ENCODE results near the gene MEMO1. TPM values are rescaled to one million over a fixed set of nuclear protein-coding genes. Genes with fewer than 3 reads are reported as not detected.
"Not testable (repeated sequence)": the region's sequence is repeated elsewhere in the genome, so short reads cannot be mapped to it uniquely, and the experiment has no call there.

MEMO1 gene
- polyA plus RNA-seq (ENCODE audit: insufficient read length in 4 of 4): 10 to 100 TPM; 29.1 to 44.0 (median 33.4) TPM

- DNase-seq (ENCODE audit: low read depth in 4 of 4, low spot score in 3 of 4): peak; percentile 87 to 91 (median 89)
These were observed at the start of gene MEMO1 for GRCh38 chr2:32010670-32011484. Gene MEMO1 (minus strand): TSS chr2:32011008. CDS start chr2:32010247, 761 bp downstream.

GRCh38 chr2:32060266-32060665 is 49.5 kb upstream of the MEMO1 start:
- no peak for DNase-seq (ENCODE audit: low read depth in 4 of 4, low spot score in 3 of 4)

DNA sequence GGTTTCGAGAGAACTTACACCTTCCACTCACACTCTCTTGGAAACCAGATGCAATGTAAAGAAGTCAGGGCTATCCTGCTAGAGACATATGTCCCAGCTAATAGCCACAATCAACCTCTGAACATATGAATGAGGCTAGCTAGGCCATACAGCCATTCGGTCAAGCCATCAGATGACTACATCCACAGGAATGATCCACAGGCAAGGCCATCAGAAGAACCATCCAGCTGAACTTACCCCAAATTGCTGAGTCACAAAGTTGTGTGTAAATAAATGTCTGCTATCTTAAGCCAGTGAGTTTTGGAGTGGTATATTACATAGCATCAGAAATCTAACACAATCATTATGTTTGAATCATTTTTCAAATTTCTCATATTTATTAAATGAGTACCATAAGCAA is 47.3 kb upstream of the MEMO1 start:
- no peak for DNase-seq (ENCODE audit: low read depth in 4 of 4, low spot score in 3 of 4)

DNA sequence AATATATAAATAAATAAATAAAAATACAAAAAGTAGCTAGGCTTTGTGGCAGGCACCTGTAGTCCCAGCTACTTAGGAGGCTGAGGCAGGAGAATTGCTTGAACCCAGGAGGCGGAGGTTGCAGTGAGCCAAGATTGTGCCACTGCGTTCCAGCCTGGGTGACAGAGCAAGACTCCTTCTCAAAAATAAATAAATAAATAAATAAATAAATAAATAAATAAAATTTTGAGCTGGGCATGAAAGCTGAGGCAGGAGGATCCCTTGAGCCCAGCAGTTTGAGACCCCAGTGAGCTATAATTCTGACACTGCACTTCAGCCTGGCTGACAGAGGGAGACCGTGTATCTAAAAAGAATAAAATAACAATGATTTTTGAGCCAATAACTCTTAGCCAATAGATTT is 43.8 kb upstream of the MEMO1 start:
- DNase-seq (ENCODE audit: low read depth in 4 of 4, low spot score in 3 of 4): not testable (repeated sequence)

DNA sequence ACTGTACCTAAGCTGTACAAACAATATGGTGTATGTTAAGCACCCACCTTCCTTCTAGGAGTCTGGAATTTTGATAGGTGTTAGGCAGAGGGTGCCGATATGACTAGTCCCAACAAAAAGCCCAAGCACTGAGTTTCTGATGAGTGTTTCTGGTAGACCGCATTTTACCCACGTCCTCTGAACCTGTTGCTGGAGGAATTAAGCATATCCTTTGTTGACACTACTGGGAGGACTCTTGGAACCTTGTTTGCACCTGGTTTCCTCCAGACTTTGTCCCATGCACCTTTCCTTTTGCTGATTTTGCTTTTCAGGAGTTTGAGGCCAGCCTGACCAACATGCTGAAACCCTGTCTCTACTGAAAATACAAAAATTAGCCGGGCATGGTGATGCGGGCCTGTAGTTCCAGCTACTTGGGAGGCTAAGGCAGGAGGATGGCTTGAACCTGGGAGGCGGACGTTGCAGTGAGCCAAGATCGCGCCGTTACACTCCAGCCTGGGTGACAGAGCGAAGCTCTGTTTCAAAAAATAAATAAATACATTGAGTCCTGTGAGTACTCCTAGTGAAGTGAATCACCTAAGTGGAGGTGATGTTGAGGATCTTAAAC is 41.1 kb upstream of the MEMO1 start:
- DNase-seq (ENCODE audit: low read depth in 4 of 4, low spot score in 3 of 4): no peak

DNA sequence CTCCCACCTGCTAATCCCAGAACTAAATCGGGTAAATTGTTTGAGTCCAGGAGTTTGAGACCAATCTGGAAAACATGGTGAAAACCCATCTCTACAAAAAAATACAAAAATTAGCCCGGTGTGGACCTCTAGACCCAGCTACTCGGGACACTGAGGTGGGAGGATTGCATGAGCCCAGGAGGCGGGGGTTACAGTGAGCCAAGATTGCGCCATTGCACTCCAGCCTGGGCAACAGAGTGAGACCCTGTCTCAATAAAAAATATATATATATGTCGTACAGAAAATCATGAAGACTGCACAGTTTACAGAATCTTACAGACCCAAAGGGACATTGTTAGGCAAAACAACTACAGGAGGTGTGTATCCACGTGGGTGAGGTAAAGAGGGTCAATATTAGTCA is 32.8 kb upstream of the MEMO1 start:
- DNase-seq (ENCODE audit: low read depth in 4 of 4, low spot score in 3 of 4): no peak

- DNase-seq (ENCODE audit: low read depth in 4 of 4, low spot score in 3 of 4): peak; percentile 81 to 89 (median 86)
These were observed 28.8 kb upstream of the MEMO1 start, which contains the start of gene DPY30 for GRCh38 chr2:32039447-32040219. Gene DPY30 (minus strand): TSS chr2:32039805. CDS start chr2:32039456, 349 bp downstream.

GRCh38 chr2:32034198-32034887 is 23.5 kb upstream of the MEMO1 start:
- not testable (repeated sequence) for DNase-seq (ENCODE audit: low read depth in 4 of 4, low spot score in 3 of 4)

DNA sequence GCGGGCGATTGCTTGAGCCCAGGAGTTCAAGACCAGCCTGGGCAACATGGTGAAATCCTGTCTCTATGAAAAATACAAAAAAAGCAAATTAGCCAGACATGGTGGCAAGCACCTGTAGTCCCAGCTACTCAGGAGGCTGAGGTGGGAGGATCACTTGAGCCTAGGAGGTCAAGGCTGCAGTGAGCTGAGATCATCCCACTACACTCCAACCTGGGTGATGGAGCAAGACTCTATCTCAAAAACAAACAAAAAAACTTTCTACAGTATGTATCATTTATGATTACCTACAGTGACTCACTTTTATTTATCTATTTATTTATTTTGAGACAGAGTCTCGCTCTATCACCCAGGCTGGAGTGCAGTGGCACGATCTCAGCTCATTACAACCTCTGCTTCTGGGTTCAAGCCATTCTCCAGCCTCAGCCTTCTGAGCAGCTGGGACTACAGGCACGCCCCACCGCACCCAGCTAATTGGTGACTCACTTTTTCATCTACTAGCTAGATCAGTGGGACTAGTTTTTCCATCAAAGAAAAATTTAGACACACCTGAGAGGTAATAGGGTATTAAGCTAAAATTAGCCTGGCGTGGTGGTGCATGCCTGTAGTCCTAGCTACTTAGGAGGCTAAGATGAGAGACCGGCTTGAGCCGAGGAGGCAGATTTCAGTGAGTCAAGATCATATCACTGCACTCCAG is 8.1 kb upstream of the MEMO1 start:
- not testable (repeated sequence) for DNase-seq (ENCODE audit: low read depth in 4 of 4, low spot score in 3 of 4)

- no peak for DNase-seq (ENCODE audit: low read depth in 4 of 4, low spot score in 3 of 4)
These were observed 2.1 kb upstream of the MEMO1 start for GRCh38 chr2:32012872-32013271.

- no peak for DNase-seq (ENCODE audit: low read depth in 4 of 4, low spot score in 3 of 4)
These were observed 715 bp upstream of the MEMO1 start for GRCh38 chr2:32011485-32011960.

DNA sequence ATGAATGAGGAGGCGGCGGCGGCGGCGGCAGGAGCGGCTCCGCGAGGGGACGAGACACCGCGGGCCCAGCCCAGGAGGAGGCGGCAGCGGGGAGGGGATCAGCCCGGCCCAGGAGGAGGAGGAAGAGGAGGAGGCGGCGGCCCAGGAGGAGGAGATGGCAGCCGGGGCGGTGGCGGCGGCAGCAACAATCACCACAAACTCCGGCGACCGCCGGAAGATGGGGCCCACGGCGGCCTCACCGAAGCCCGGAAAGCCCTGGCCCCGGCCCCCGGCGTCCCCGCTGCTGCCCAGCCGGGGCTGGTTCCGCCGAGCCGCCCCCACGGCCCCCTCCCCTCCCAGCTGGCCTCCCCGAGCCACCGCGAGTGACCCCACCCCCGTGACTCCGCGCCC is 533 bp downstream of the MEMO1 start:
- DNase-seq (ENCODE audit: low read depth in 4 of 4, low spot score in 3 of 4): not testable (repeated sequence)

DNA sequence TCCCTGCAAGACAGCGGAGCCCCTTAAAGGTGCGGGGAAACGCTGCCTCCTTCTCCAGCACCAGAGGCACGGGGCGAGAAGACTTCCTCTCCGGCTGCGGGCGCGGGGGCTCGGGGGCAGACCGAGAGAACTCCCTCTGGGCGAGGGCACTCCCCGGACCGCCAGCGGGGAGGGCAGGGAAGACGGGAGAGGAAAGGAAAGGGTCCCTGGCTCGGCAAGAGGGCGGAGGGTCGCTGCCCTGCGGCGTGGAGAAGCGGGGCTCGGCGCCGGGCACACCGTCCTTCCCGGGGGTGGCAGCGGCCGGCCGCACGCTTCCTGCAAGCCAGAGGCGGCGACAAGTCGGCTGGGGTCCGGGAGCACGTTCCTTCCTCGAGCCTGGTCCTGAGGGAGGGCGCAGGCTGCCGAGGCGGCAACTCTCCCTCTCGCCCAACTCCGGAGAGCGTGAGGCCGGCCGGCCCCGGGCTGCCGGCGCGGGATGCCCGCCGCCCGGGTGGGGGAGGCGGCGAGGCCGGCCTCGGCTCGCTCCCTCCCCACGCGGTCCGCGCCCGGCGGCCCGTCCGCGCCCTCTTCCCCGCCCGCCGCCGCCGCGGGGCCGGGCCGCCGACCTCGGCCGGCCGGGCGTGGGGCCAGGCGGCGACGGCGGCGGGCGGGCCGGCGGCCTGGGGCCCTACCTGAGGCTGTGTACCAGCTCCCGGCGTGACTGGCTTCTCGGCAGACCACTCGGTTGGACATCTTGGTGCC is 1.1 kb downstream of the MEMO1 start:
- no peak for DNase-seq (ENCODE audit: low read depth in 4 of 4, low spot score in 3 of 4)

DNA sequence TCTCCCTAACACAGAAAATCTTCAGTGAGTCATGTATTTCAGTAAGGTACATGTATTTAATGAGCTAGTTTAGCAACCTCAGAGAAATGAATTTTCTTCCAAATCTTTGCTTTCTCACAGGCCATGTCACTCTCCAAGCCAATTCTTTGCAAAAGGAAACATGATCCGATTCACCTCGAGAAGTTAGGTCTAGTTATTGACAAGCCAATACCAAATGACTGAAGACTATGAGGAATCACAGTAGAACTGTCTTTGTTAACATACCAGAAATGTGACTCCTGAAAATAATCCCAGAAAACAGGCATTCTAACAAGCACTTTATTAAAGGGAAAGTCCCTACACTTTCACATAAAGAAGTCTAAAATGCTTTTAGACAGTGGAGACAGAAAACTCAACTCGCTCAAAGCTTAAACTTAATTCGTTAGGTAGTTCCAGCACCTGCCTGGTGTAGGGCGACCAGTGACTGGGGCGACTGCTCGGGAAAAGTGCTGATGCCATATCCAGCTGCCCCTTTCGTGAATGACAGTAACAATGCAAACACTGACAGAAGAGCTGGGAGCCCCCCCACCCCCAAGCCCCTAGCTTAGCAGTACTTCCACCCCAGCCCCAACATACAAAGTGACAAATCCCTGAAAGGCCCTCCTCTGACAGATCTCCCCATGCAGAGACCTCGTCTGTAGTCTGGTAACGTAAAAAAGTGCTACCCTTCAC is 1.8 kb downstream of the MEMO1 start:
- DNase-seq (ENCODE audit: low read depth in 4 of 4, low spot score in 3 of 4): no peak

DNA sequence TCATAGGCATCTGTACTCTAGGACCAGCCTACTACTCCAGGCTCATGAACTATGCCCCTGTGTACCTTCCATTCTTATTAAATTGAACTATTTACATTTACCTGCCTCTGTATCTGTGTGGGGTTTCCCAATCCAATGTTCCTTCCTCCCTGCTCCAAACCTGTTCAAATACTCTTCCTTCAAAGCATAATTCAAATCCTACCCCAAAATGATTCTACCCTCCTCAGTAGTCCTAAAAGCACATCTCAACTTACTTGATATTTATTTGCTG is 3.8 kb downstream of the MEMO1 start:
- DNase-seq (ENCODE audit: low read depth in 4 of 4, low spot score in 3 of 4): no peak

DNA sequence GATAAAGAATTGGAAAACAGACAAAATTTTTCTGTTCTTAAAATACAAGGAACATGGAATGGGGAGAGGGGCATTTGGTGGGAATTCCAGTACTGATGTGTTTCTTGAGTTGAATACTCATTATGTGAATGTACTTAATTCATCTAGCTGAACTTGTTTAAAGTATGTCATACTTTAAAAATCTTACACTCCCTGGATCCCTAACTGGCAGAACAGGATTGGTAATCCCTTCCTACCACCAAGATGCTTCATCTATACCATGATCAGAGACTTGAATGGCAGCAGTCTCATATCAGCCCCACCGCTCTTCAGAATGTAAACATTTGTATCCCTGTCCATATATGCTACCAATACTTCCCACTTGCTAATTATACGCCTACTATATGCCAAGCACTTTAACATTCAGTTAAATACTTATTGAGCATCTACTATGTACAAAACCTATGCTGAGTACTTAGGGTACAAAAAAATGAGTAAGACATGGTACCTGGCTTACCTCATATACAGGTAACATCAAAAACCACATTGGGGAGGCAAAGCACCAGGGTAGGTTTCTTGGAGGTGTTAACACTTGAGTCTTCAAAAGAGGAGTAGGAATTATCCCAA is 5.3 kb downstream of the MEMO1 start:
- no peak for DNase-seq (ENCODE audit: low read depth in 4 of 4, low spot score in 3 of 4)

GRCh38 chr2:32003791-32004190 is 7.0 kb downstream of the MEMO1 start:
- no peak for DNase-seq (ENCODE audit: low read depth in 4 of 4, low spot score in 3 of 4)

GRCh38 chr2:32002406-32002805 is 8.4 kb downstream of the MEMO1 start:
- DNase-seq (ENCODE audit: low read depth in 4 of 4, low spot score in 3 of 4): no peak

Measured in left renal pelvis (tissue), 4 donors.